Right lobe of liver (tissue), 6 donors: ENCODE measurements around the gene ITGB8. TPM values are rescaled to one million over a fixed set of nuclear protein-coding genes. Genes with fewer than 3 reads are reported as not detected.

ENCODE experiments used
- ATAC-seq, 4 donors: fragments of 200-7000 bp; cut with Tn5 transposase; one replicate each; pipeline ENCODE4 v1.9.1; 2020; ENCODE audit warnings: mild to moderate bottlenecking in 4 of 4, moderate library complexity in 4 of 4
- DNase-seq, 3 donors: peaks; one replicate each; pipeline ENCODE4 v3.0.0-alpha.2; 2020
- H3K27ac ChIP-seq, 3 donors: fragments of 200-600 bp; one replicate each; pipeline ENCODE4 v1.8.0; 2022
- H3K27me3 ChIP-seq, 2 donors: fragments of 200-600 bp; one replicate each; pipeline ENCODE4 v1.8.0; 2022
- H3K36me3 ChIP-seq, 4 donors: fragments of 200-600 bp; sonication (generic) in 1 of 4; one replicate each; pipeline versions ENCODE4 v1.5.1 to v1.8.0; 2017 to 2022; ENCODE audit warnings: control low read depth in 1 of 4
- H3K4me1 ChIP-seq, 4 donors: fragments of 200-600 bp; sonication (generic) in 1 of 4; one replicate each; pipeline versions ENCODE4 v1.5.1 to v1.8.0; 2017 to 2022; ENCODE audit warnings: control low read depth in 1 of 4
- H3K4me3 ChIP-seq, 3 donors: fragments of 200-600 bp; one replicate each; pipeline ENCODE4 v1.8.0; 2022
- H3K9me3 ChIP-seq, 4 donors: fragments of 200-600 bp; sonication (generic) in 1 of 4; one replicate each; pipeline versions ENCODE4 v1.5.1 to v1.8.0; 2017 to 2022; ENCODE audit warnings: control low read depth in 1 of 4
- POLR2A ChIP-seq: fragments of 450-650 bp; IDR thresholded peaks from one replicate; pipeline ENCODE4 v1.6.1; 2017; ENCODE audit warnings: antibody characterized with exemption, mild to moderate bottlenecking
- WGBS: methylation state at CpG from one replicate; pipeline ENCODE4 v1.1.6; 2018; ENCODE audit warnings: low coverage, low lambda C conversion rate; ENCODE audit not compliant: insufficient coverage; ENCODE audit errors: missing lambda C conversion rate; 5-methylcytosine and 5-hydroxymethylcytosine counted together
- intact Hi-C, 2 donors: fragments of 100-400 bp; cut with DNase I; formaldehyde crosslinking; loops; one replicate each; pipeline versions ENCODE4 v1.11.2 to v1.14.1; 2022
- total RNA-seq, 6 experiments: library from RNA; depleted of rRNA in 2 of 6; stranded (reverse); fragments of >200 nt in 2 of 6; fragmentation: NEBNext Ultra II Directional in 3 of 6; extraction: Animal tissue kit (Norgen Biotek cat#: 25700) in 3 of 6; gene quantifications; one replicate each; pipeline versions ENCODE4 v1.1.0 to v1.2.4, GENCODE V29; 2016 to 2023
- TF ChIP-seq, protein P1 (sequence below), 4 donors: fragments of 200-600 bp in 3 of 4; fragments of 450-650 bp in 1 of 4; IDR thresholded peaks; one replicate each; pipeline versions ENCODE4 v1.5.1 to v1.8.0; 2016 to 2022; ENCODE audit warnings: antibody characterized with exemption in 4 of 4, mild to moderate bottlenecking in 2 of 4
- donor health status: DM: no; HTN: yes; CAD: no.
- donor health status: DM: no; HTN: no; CAD: no.
- donor health status: DM: no; HTN: no; CAD: no.
- donor health status: DM: no; HTN: yes; CAD: no.
- donor health status: DM: no; HTN: yes; CAD: no.

The ITGB8 gene
- total RNA-seq, 6 experiments from 2014 or later = 0.43 to 0.70 (median 0.56) TPM

DNA sequence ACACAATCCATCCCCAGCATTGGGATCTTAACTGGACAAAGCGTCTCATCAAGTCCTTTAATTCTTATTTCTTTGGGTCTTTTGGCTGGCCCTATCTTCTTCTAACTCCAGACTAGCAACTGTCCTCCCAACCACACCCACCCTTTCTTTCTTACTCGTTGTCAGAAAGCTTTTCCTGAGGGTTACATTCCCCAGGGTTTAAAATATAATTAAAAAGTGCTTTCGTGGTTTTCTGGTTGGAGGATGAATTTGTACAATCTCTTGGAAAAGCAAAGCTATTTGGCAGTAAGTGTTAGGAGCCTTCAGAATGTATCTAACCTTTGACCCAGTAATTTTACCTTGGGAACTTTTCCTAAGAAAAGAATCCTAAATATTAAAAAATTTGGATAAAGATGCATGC, 10.4 kb upstream of the ITGB8 start:
- intact Hi-C loops = no loop called here
- no peaks in the 10 kb centered on the region for H3K4me1 ChIP-seq
- H3K9me3 ChIP-seq = no peaks in the 10 kb centered on the region
- H3K27me3 ChIP-seq = no peaks in the 10 kb centered on the region
- DNase-seq = no peak
- H3K36me3 ChIP-seq = no peaks in the 10 kb centered on the region
- TF ChIP-seq, protein P1, sequence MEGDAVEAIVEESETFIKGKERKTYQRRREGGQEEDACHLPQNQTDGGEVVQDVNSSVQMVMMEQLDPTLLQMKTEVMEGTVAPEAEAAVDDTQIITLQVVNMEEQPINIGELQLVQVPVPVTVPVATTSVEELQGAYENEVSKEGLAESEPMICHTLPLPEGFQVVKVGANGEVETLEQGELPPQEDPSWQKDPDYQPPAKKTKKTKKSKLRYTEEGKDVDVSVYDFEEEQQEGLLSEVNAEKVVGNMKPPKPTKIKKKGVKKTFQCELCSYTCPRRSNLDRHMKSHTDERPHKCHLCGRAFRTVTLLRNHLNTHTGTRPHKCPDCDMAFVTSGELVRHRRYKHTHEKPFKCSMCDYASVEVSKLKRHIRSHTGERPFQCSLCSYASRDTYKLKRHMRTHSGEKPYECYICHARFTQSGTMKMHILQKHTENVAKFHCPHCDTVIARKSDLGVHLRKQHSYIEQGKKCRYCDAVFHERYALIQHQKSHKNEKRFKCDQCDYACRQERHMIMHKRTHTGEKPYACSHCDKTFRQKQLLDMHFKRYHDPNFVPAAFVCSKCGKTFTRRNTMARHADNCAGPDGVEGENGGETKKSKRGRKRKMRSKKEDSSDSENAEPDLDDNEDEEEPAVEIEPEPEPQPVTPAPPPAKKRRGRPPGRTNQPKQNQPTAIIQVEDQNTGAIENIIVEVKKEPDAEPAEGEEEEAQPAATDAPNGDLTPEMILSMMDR (IDR thresholded peaks at IDR 0.05) = no peak
- no peak for TF ChIP-seq POLR2A
- no peak for ATAC-seq
- no peak overlapping the region for H3K4me3 ChIP-seq
- no peak overlapping the region for H3K27ac ChIP-seq
- 36% methylated on average over 3 of the region's 3 CpGs for WGBS

DNA sequence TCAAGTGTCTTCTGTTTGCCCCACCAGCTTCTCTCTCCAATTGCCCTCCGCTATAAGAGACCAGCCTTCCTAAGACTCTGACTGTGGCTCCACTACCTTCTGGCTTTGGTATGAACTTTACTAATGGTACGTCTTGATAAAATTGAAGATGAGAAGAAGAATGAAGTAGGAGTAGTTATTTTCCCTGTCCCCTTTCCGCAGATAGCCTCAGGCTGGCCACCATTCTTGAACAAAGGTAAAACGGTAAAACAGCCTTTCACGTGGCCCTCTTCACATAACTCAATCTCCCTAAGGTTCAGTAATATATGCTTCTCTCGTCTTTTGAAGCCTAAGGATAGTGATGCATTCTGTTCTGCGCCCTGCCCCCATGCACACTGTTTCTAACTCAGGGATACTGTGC, 9.9 kb upstream of the ITGB8 start:
- Histone ChIP-seq H3K27ac (no peak overlapping the region), H3K36me3 (no peaks in the 10 kb centered on the region), H3K4me1 (no peaks in the 10 kb centered on the region), H3K27me3 (no peaks in the 10 kb centered on the region), H3K9me3 (no peaks in the 10 kb centered on the region), H3K4me3 (no peak overlapping the region)
- WGBS = 61% methylated on average over 7 of the region's 7 CpGs
- TF ChIP-seq, protein P1 (IDR thresholded peaks at IDR 0.05) = no peak
- no peak for TF ChIP-seq POLR2A
- ATAC-seq = no peak
- DNase-seq = no peak
- intact Hi-C loops = no loop called here

DNA sequence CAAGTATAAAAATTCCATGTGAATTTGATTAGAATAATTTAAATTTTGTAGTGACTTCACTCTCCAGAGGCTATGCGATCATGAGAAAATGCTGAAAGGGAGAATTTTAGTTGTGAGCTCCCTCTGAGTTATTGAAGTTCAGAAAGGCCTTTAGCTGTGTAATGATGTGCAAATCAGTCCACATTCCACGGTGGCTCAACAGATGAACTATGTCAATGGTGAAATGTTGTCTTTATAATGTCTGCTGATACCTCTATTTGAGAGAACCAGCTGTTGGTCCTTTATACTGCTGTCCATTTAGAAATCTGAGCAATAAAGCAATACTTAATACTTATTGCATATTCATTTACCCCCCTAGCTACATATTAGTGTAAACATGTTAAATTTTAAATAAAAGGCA, 7.1 kb upstream of the ITGB8 start:
- H3K36me3 ChIP-seq = no peaks in the 10 kb centered on the region
- no peaks in the 10 kb centered on the region for H3K27me3 ChIP-seq
- DNase-seq (no peak), ATAC-seq (no peak)
- no peaks in the 10 kb centered on the region for H3K9me3 ChIP-seq
- no peak for TF ChIP-seq POLR2A
- TF ChIP-seq, protein P1 (IDR thresholded peaks at IDR 0.05) = no peak
- WGBS = 69% methylated on average over 2 of the region's 2 CpGs
- no peak overlapping the region for H3K27ac ChIP-seq
- H3K4me3 ChIP-seq = no peak overlapping the region
- intact Hi-C loops = no loop called here
- H3K4me1 ChIP-seq = no peaks in the 10 kb centered on the region

DNA sequence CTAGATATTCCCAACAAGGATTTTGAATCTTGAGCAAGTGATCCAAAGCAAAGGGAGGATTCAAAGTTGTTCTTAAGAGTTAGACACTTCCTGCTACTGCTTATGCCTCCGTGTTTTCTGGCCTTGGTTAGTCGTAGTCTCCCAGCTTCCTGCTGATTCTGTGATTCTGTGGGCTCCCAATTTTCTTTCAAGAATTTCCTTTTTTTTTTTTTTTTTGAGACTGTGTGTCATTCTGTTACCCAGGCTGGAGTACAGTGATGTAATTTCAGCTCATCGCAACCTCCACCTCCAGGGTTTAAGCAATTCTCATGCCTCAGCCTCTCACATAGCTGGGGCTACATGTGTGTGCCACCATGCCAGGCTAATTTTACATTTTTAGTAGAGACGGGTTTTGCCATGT, 4.4 kb upstream of the ITGB8 start:
- intact Hi-C loops = no loop called here
- DNase-seq (no peak), ATAC-seq (no peak)
- Histone ChIP-seq H3K9me3 (no peaks in the 10 kb centered on the region), H3K36me3 (no peaks in the 10 kb centered on the region), H3K27ac (no peak overlapping the region), H3K4me1 (peaks cover 0 to 22% (median 2%) of the 10 kb centered on the region in 4 donors), H3K27me3 (no peaks in the 10 kb centered on the region), H3K4me3 (no peak overlapping the region)
- 47% methylated on average over 4 of the region's 4 CpGs for WGBS
- TF ChIP-seq, protein P1 (IDR thresholded peaks at IDR 0.05) = no peak
- TF ChIP-seq POLR2A = no peak

DNA sequence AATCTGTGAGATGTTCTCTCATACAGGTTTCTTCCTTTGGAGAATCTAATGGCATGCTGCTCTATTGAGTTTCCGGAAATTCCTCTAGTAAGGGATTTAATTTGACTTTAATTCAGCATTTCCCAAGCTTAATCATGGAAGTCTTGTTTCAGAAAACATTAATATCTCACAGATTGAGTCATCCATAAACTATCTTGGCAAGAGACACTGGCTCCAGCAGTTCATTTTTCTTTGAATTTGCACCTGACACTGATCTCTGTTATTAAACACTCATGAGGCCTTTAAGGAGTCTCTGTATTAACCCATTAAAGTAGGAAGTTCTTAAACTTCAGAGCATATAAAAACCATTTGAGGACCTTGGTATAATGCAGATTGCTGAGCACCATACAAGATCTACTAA, 3.6 kb upstream of the ITGB8 start:
- DNase-seq = no peak
- Histone ChIP-seq H3K36me3 (no peaks in the 10 kb centered on the region), H3K4me1 (peaks cover 0 to 25% (median 2%) of the 10 kb centered on the region in 4 donors), H3K27me3 (peaks cover 0 to 4% of the 10 kb centered on the region in 2 donors), H3K4me3 (no peak overlapping the region), H3K9me3 (no peaks in the 10 kb centered on the region), H3K27ac (no peak overlapping the region)
- TF ChIP-seq, protein P1 (IDR thresholded peaks at IDR 0.05) = no peak
- no peak for TF ChIP-seq POLR2A
- WGBS = 17% methylated on average over 1 of the region's 1 CpG
- ATAC-seq = no peak
- intact Hi-C loops = no loop called here
